SK-MEL-5 (cell line): ENCODE measurements around the gene ATP6V1F. TPM values are rescaled to one million over a fixed set of nuclear protein-coding genes. Genes with fewer than 3 reads are reported as not detected.
A peak's percentile ranks its signal among the peaks of the same experiment; 100 is the strongest.

Experiments
- DNase-seq: peaks from one replicate; pipeline ENCODE4 v3.0.0-alpha.2; 2016; ENCODE audit warnings: low read depth, low spot score
- in situ Hi-C: cut with HindIII; loops from 2 replicates; pipeline ENCODE4 v1.10.0; 2016; ENCODE audit warnings: low sequenced_read_pairs, high pct_unique_total_duplicates, low pct_unique_long_range_greater_than_20kb
- total RNA-seq: library from RNA; depleted of rRNA; stranded (reverse); fragments of >200 nt; shearing (Covaris generic); gene quantifications from 2 replicates; pipeline ENCODE4 v1.2.3, GENCODE V29; 2014

The ATP6V1F gene
- total RNA-seq, 1 experiment from 2014 or later = 318 TPM

DNA sequence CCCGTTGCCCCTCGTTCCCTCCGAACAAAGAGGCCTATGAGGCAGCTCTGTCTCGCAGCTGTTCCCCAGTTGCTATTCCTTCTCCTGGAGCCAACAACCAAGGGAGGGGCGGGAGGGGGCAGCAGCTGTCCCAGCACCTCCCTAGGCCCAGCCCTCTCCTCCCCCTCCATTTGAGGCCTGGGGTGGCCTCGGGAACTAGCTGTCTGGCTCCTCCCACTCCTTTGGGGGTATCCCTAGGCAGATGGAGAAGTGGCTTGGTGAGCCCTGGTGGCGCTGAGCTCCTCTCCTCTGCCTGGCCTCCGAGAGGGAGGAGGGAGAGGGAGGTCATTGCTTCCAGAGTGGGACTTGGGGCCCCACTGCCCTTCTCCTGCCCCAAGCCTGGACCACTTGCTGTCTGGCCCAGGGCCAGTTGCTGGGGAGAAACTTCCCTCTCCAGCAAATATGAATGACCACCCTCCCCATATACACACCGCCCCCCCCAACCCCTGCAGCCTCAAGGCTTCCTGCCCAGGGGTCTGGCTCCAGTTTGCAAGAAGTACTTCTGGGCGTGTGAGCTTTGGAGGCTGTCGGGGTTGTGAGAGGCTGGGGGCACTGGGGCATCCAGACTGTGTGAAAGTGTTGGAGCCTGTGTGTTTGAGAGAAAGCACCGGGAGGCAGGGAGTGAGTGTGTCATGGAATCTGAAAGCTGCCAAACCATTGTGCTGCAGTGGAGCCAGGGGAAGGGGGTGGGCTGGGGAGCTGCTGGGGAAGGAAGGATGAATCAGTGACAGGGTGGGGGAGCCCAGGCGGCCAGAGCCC, 29.3 kb upstream of the ATP6V1F start:
- no peak for DNase-seq
- in situ Hi-C loops = no loop called here

DNA sequence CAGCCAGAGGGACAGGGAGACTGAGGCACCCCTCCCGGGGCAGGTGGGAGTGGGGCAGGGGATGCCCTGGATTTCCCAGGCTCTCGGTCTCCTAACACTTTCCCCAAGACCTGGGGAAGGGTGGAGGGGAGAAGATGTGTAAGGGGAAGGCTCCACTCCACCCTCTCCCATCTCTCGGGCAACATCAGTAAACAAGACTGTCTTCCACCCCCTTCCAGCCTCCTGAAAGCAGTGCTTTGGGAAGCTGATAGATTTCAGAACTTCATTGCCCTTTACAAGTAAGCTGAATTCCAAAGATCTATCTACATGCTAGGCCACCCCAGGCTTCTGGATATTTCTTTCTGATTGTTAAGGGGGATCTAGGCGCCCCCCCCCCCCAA, 28.7 kb upstream of the ATP6V1F start:
- no peak for DNase-seq
- in situ Hi-C loops = no loop called here

DNA sequence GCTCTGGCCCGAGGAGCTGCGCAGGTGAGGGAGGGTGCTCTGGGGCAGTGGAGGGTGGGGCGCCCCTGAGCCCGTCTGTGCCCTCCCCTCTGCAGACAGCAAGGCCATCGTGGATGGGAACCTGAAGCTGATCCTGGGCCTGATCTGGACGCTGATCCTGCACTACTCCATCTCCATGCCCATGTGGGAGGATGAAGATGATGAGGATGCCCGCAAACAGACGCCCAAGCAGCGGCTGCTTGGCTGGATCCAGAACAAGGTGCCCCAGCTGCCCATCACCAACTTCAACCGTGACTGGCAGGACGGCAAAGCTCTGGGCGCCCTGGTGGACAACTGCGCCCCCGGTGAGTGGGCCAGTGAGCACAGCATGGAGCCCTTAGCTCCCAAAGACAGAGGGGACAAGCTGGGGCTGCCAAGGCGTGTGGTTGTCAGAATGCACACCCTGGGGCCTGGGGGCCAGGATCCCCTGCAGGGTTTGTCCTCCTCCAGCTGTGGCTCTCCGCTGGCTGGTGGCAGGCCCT, 27.4 kb upstream of the ATP6V1F start:
- in situ Hi-C loops = no loop called here
- no peak for DNase-seq

GRCh38 chr7:128835790-128836641, 26.6 kb upstream of the ATP6V1F start:
- in situ Hi-C loops = no loop called here
- no peak for DNase-seq

- in situ Hi-C loops = no loop called here
- no peak for DNase-seq
Measured at GRCh38 chr7:128836729-128837348, 25.8 kb upstream of the ATP6V1F start.

GRCh38 chr7:128837521-128837921, 25.1 kb upstream of the ATP6V1F start:
- DNase-seq = no peak
- in situ Hi-C loops = no loop called here

DNA sequence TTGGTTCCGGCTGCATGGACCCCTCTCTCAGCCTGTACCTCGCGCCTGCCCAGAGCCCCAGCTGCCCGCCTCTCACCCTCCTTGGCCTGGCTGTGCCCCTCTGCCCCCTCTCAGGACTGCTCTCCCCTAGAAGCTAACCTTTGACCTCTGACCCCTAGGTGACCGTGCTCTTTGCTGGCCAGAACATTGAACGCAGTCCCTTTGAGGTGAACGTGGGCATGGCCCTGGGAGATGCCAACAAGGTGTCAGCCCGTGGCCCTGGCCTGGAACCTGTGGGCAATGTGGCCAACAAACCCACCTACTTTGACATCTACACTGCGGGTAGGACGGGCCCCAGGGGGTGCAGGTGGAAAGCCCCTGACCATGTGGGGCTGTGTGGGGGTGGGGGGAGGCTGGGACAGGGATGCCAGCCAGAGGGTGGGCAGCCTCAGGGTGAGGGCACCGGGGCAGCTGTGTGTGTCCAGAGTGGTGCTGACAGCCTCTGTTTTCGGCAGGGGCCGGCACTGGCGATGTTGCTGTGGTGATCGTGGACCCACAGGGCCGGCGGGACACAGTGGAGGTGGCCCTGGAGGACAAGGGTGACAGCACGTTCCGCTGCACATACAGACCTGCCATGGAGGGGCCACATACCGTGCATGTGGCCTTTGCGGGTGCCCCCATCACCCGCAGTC, 24.4 kb upstream of the ATP6V1F start:
- in situ Hi-C loops = no loop called here
- DNase-seq = no peak

GRCh38 chr7:128838981-128839731, 23.5 kb upstream of the ATP6V1F start:
- in situ Hi-C loops = no loop called here
- no peak for DNase-seq

DNA sequence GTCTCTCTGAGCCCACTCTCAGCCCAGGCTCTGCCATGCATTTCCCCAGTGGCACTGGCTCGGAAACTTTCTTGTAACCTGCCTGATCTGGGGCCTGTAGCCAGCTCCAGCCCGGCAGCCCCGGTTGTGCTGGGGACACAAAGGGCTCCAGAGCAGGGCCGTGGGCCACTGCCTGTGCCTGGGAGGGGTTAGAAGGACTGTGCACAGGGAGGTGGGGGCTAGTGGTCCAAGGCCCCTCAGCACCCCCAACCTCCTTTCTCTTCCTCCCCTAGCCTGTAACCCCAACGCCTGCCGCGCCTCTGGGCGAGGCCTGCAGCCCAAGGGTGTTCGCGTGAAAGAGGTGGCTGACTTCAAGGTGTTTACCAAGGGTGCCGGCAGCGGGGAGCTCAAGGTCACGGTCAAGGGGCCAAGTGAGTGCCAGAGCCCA, 22.9 kb upstream of the ATP6V1F start:
- in situ Hi-C loops = no loop called here
- DNase-seq = no peak

GRCh38 chr7:128840326-128841170, 22.1 kb upstream of the ATP6V1F start:
- in situ Hi-C loops = no loop called here
- DNase-seq = no peak

- DNase-seq = no peak
- in situ Hi-C loops = no loop called here
Measured at GRCh38 chr7:128841171-128841690, 21.4 kb upstream of the ATP6V1F start.

GRCh38 chr7:128841921-128842673, 20.6 kb upstream of the ATP6V1F start:
- peak; percentile 79 for DNase-seq
- in situ Hi-C loops = no loop called here

DNA sequence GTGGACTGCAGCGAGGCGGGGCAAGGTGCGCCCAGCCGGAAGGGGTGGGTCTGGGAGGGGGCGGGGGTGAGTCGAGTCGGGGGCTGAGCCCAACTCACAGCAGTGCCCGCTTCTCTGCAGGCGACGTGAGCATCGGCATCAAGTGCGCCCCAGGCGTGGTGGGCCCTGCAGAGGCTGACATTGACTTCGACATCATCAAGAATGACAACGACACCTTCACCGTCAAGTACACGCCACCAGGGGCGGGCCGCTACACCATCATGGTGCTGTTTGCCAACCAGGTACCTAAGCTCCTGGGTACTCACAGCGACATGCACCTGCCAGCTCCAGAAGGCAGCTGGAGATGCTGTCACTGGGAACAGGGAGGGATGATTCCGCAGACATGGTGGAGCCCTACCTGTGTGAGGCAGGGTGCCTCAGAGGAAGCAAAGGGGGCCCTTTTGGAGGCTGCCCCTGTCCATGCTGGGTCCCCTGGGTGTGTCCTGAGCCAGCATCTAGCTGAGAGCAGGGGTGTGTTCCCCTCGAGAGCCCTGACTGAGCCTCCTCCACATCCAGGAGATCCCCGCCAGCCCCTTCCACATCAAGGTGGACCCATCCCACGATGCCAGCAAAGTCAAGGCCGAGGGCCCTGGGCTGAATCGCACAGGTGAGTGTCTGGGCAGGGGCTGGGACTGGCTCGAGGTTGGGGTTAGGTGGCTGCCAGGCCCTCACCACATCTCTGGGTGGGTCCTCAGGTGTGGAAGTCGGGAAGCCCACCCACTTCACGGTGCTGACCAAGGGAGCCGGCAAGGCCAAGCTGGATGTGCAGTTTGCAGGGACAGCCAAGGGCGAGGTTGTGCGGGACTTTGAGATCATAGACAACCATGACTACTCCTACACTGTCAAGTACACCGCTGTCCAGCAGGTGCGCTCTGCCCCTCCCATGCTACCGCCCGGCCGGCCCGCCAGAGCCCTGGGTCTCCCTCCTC, 19.7 kb upstream of the ATP6V1F start:
- DNase-seq = no peak
- in situ Hi-C loops = no loop called here

DNA sequence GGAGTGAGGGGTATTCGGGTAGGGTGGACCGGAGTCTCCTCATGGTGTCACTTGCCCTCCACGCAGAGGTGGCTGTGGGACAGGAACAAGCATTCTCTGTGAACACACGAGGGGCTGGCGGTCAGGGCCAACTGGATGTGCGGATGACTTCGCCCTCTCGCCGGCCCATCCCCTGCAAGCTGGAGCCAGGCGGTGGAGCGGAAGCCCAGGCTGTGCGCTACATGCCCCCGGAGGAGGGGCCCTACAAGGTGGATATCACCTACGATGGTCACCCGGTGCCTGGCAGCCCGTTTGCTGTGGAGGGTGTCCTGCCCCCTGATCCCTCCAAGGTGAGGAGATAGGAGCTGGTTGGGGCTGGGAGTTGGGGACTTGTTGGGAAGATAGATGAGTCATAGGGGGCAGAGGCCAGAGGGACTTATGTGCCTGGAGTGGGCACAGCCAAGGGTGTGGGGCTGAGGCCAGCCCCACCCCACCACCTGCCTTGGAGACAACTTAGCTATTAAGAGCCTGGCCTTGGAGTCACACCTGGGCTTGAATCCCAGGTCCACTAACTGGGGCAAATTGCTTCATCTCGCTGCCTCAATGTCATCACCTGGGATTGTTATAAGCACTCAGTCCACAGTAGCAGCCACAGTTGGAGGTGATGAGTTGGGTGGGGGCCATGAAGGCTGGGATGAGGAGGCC, 18.6 kb upstream of the ATP6V1F start:
- in situ Hi-C loops = no loop called here
- DNase-seq = no peak
